SU-DHL-6 (cell line): ENCODE results near the gene ALDH16A1.

Experiments used
- H2AFZ ChIP-seq: fragments of 200-600 bp; sonication (generic); 2 replicates; pipeline ENCODE4 v1.6.1; 2014; ENCODE audit warnings: low read depth, mild to moderate bottlenecking, moderate library complexity, mixed read lengths, antibody characterized with exemption, low read length; ENCODE audit not compliant: severe bottlenecking
- H3F3A ChIP-seq: fragments of 200-600 bp; shearing (Covaris generic); 2 replicates; pipeline ENCODE4 v1.6.0; 2016; ENCODE audit warnings: antibody characterized with exemption, mild to moderate bottlenecking; ENCODE audit not compliant: insufficient read depth
- H3K27ac ChIP-seq: fragments of 200-600 bp; sonication (generic); 2 replicates; pipeline ENCODE4 v1.5.1; 2016; ENCODE audit warnings: low read depth, mild to moderate bottlenecking, low read length, moderate library complexity, mixed read lengths
- H3K27me3 ChIP-seq: fragments of 200-600 bp; sonication (generic), shearing (Covaris generic); 2 replicates; pipeline ENCODE4 v1.6.0; 2014; ENCODE audit warnings: mild to moderate bottlenecking, low read length
- H3K36me3 ChIP-seq: fragments of 200-600 bp; sonication (generic); 2 replicates; pipeline ENCODE4 v1.6.1; 2014; ENCODE audit warnings: mild to moderate bottlenecking, low read length, mixed read lengths
- H3K4me2 ChIP-seq: fragments of 300-600, 200-600 bp; shearing (Covaris generic), sonication (generic); 2 replicates; pipeline ENCODE4 v1.6.0; 2014; ENCODE audit warnings: low read length, low read depth, mild to moderate bottlenecking; ENCODE audit not compliant: poor library complexity, severe bottlenecking
- H3K4me3 ChIP-seq: fragments of 200-600 bp; sonication (generic); 2 replicates; pipeline ENCODE4 v1.5.1; 2014; ENCODE audit warnings: antibody characterized with exemption, low read length, mild to moderate bottlenecking, mixed read lengths; ENCODE audit not compliant: insufficient read depth, poor library complexity, severe bottlenecking
- H3K79me2 ChIP-seq: fragments of 200-600 bp; sonication (generic); 2 replicates; pipeline ENCODE4 v1.6.1; 2014; ENCODE audit warnings: mild to moderate bottlenecking, low read length, moderate library complexity; ENCODE audit not compliant: insufficient read depth
- H3K9ac ChIP-seq: fragments of 200-600 bp; sonication (generic); 2 replicates; pipeline ENCODE4 v1.7.0; 2014; ENCODE audit warnings: mild to moderate bottlenecking, low read length
- H3K9me2 ChIP-seq: fragments of 200-600 bp; sonication (generic); replicated peaks from 2 replicates; pipeline ENCODE4 v1.6.1; 2014; ENCODE audit warnings: low read length; ENCODE audit not compliant: insufficient read depth
- H3K9me3 ChIP-seq: fragments of 200-600 bp; sonication (generic); 2 replicates; pipeline ENCODE4 v1.6.1; 2014; ENCODE audit warnings: low read length, mixed read lengths; ENCODE audit not compliant: insufficient read depth
- H4K20me1 ChIP-seq: fragments of 200-600 bp; sonication (generic); 2 replicates; pipeline ENCODE4 v1.6.1; 2014; ENCODE audit warnings: low read depth, mild to moderate bottlenecking, antibody characterized with exemption, low read length, moderate library complexity, mixed read lengths
- CTCF ChIP-seq: fragments of 200-600 bp; sonication (generic); IDR thresholded peaks from one replicate; pipeline ENCODE4 v1.5.1; 2017; ENCODE audit warnings: antibody characterized with exemption, mild to moderate bottlenecking, low read length, moderate library complexity; ENCODE audit not compliant: insufficient read depth, poor library complexity, severe bottlenecking
- EZH2phosphoT487 ChIP-seq: fragments of 200-600 bp; sonication (generic), shearing (Covaris generic); conservative IDR thresholded peaks from 2 replicates; pipeline ENCODE4 v1.6.1; 2018; ENCODE audit warnings: mild to moderate bottlenecking, antibody characterized with exemption, low read length, moderate library complexity, mixed read lengths

Gene ALDH16A1

DNA sequence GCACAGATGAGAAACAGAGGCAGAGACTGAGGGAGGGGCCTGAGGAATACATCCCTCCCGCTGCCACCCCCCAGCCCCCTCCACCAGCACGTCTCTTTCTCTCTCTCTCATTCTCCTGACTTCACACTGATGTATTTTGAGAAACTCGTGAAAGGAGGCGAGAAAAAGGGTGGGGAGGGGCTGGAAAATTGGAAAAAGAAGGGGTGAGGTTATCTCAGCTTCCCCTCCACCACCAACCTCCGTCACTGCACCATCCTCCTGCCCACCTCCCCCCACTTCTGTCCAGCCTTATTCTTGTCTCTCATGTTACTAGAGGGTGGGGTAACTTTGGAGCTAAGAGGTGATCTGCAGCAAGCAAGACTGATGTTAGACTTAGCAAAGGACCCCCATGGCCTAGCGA lies 13.2 kb upstream of the ALDH16A1 start:
- no peak overlapping the region for H3K27ac ChIP-seq
- no peak overlapping the region for H3K4me2 ChIP-seq
- TF ChIP-seq EZH2phosphoT487 (no peak), CTCF (no peak)
- no peaks in the 10 kb centered on the region for H3K27me3 ChIP-seq
- H3K9me3 ChIP-seq: no peaks in the 10 kb centered on the region
- no peak overlapping the region for H3K4me3 ChIP-seq
- no peaks in the 10 kb centered on the region for H4K20me1 ChIP-seq
- H3K9ac ChIP-seq: no peak overlapping the region
- no peaks in the 10 kb centered on the region for H3K36me3 ChIP-seq
- no peaks in the 10 kb centered on the region for H3K79me2 ChIP-seq
- no peak overlapping the region for H2AFZ ChIP-seq
- H3F3A ChIP-seq: no peaks in the 10 kb centered on the region
- H3K9me2 ChIP-seq: no peaks in the 10 kb centered on the region

GRCh38 chr19:49440439-49441209 lies 12.4 kb upstream of the ALDH16A1 start:
- H3K36me3 ChIP-seq: no peaks in the 10 kb centered on the region
- no peaks in the 10 kb centered on the region for H3K79me2 ChIP-seq
- no peak overlapping the region for H2AFZ ChIP-seq
- H3K9me3 ChIP-seq: no peaks in the 10 kb centered on the region
- no peak overlapping the region for H3K9ac ChIP-seq
- no peak overlapping the region for H3K27ac ChIP-seq
- H4K20me1 ChIP-seq: no peaks in the 10 kb centered on the region
- H3K4me2 ChIP-seq: no peak overlapping the region
- H3K27me3 ChIP-seq: no peaks in the 10 kb centered on the region
- no peaks in the 10 kb centered on the region for H3K9me2 ChIP-seq
- TF ChIP-seq CTCF (no peak), EZH2phosphoT487 (no peak)
- 0 out of 2 replicates have a peak, but pooled peaks cover 5% of the 10 kb centered on the region for H3F3A ChIP-seq
- H3K4me3 ChIP-seq: no peak overlapping the region

- Histone ChIP-seq H4K20me1 (no peaks in the 10 kb centered on the region), H3K4me2 (no peak within 1 kb of the TSS), H3K27ac (no peak within 1 kb of the TSS), H3K9me3 (no peaks in the 10 kb centered on the region), H2AFZ (no peak within 1 kb of the TSS), H3K36me3 (no peaks in the 10 kb centered on the region), H3K79me2 (no peaks in the 10 kb centered on the region), H3K9me2 (no peaks in the 10 kb centered on the region), H3K4me3 (no peak within 1 kb of the TSS), H3K27me3 (no peaks in the 10 kb centered on the region), H3K9ac (no peak within 1 kb of the TSS), H3F3A (0 out of 2 replicates have a peak, but pooled peaks cover 5% of the 10 kb centered on the region)
- TF ChIP-seq CTCF (no peak), EZH2phosphoT487 (no peak)
These were observed 11.6 kb upstream of the ALDH16A1 start, which contains the start of gene SLC17A7 for GRCh38 chr19:49441210-49441959. SLC17A7 (minus strand) TSS chr19:49441527; CDS start chr19:49441379, 148 bp downstream.
